Keratinocyte (primary cell): ENCODE results near the gene ARMC10.

ENCODE experiments used
- EZH2 ChIP-seq: IDR thresholded peaks from one replicate; pipeline ENCODE4 v1.6.1; 2012; ENCODE audit warnings: inconsistent platforms, mild to moderate bottlenecking, low read length, moderate library complexity
- TF ChIP-seq, protein P1 (sequence below), 3 experiments: IDR thresholded peaks in 1 of 3; conservative IDR thresholded peaks in 1 of 3; optimal IDR thresholded peaks in 1 of 3; 2 replicates in 2 of 3; 3 replicates in 1 of 3; pipeline versions ENCODE3 to v1.5.1; 2011; ENCODE audit warnings: low read length in 3 of 3, mild to moderate bottlenecking in 3 of 3, moderate library complexity in 2 of 3, control low read depth in 1 of 3, inconsistent platforms in 1 of 3; ENCODE audit not compliant: insufficient read depth in 2 of 3; ENCODE audit errors: extremely low read depth in 1 of 3

DNA sequence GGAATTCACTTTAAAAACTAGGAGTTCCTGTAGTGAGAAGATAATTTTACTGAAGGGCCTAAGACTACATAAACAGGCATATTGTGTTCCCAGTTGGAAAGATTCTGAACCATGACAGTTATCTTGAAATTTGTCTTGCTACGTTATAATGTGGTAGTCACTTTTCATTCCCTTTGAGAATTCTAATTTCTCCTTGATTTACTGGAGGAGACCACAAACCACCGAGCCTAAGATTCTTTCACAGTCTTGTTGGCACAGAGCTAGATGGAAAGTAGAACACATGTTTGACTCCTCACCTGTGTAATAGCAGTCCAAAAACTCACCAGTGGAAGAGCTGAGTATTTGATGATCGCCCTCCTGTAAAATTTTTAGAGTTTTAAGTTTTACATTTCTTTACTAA is 4.9 kb downstream of the ARMC10 start:
- TF ChIP-seq, protein P1, sequence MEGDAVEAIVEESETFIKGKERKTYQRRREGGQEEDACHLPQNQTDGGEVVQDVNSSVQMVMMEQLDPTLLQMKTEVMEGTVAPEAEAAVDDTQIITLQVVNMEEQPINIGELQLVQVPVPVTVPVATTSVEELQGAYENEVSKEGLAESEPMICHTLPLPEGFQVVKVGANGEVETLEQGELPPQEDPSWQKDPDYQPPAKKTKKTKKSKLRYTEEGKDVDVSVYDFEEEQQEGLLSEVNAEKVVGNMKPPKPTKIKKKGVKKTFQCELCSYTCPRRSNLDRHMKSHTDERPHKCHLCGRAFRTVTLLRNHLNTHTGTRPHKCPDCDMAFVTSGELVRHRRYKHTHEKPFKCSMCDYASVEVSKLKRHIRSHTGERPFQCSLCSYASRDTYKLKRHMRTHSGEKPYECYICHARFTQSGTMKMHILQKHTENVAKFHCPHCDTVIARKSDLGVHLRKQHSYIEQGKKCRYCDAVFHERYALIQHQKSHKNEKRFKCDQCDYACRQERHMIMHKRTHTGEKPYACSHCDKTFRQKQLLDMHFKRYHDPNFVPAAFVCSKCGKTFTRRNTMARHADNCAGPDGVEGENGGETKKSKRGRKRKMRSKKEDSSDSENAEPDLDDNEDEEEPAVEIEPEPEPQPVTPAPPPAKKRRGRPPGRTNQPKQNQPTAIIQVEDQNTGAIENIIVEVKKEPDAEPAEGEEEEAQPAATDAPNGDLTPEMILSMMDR (optimal IDR thresholded peaks at IDR 0.05 in 1 of 3, IDR thresholded peaks at IDR 0.05 in 1 of 3, conservative IDR thresholded peaks at IDR 0.05 in 1 of 3; ENCODE audit: extremely low read depth in 1 of 3, insufficient read depth in 2 of 3, low read length in 3 of 3), result no peak
- TF ChIP-seq EZH2, result no peak
